GM23338 (cell line): Measurements from ENCODE around the gene PEA15. TPM values are rescaled to one million over a fixed set of nuclear protein-coding genes. Genes with fewer than 3 reads are reported as not detected.

Experiments
- ATAC-seq: fragments of 200-7000 bp; cut with Tn5 transposase; 3 replicates; pipeline ENCODE4 v1.9.1; 2020
- DNase-seq: peaks from one replicate; pipeline ENCODE4 v3.0.0-alpha.2; 2015; ENCODE audit warnings: low spot score
- H2AFZ ChIP-seq: fragments of 200-600 bp; sonication (generic); 2 replicates; pipeline ENCODE4 v1.8.0; 2016; ENCODE audit warnings: antibody characterized with exemption, mild to moderate bottlenecking, moderate library complexity
- H3F3A ChIP-seq: fragments of 200-600 bp; sonication (generic); replicated peaks from 2 replicates; pipeline ENCODE4 v1.8.0; 2017; ENCODE audit warnings: antibody characterized with exemption, mixed run types, low read depth
- H3K27ac ChIP-seq: fragments of 200-600 bp; sonication (generic); 2 replicates; pipeline ENCODE4 v1.6.1; 2016; ENCODE audit warnings: low read depth
- H3K27me3 ChIP-seq: fragments of 200-600 bp; sonication (generic); 2 replicates; pipeline ENCODE4 v1.8.0; 2016; ENCODE audit warnings: mild to moderate bottlenecking, mixed run types, moderate library complexity; ENCODE audit not compliant: insufficient read depth
- H3K36me3 ChIP-seq: fragments of 200-600 bp; sonication (generic); 2 replicates; pipeline ENCODE4 v1.8.0; 2016; ENCODE audit warnings: mild to moderate bottlenecking; ENCODE audit not compliant: insufficient read depth
- H3K4me1 ChIP-seq: fragments of 200-600 bp; sonication (generic); 2 replicates; pipeline ENCODE4 v1.8.0; 2016; ENCODE audit warnings: mild to moderate bottlenecking, moderate library complexity; ENCODE audit not compliant: insufficient read depth
- H3K4me2 ChIP-seq: fragments of 200-600 bp; sonication (generic); 2 replicates; pipeline ENCODE4 v1.7.1; 2017; ENCODE audit warnings: mixed run types
- H3K4me3 ChIP-seq: fragments of 200-600 bp; sonication (generic); 2 replicates; pipeline ENCODE4 v1.6.1; 2016; ENCODE audit warnings: mixed run types
- H3K79me2 ChIP-seq: fragments of 200-600 bp; sonication (generic); replicated peaks from 2 replicates; pipeline ENCODE4 v1.8.0; 2017; ENCODE audit warnings: mild to moderate bottlenecking; ENCODE audit not compliant: insufficient read depth
- H3K9me2 ChIP-seq: fragments of 200-600 bp; sonication (generic); 2 replicates; pipeline ENCODE4 v1.8.0; 2017; ENCODE audit not compliant: insufficient read depth
- H4K20me1 ChIP-seq: fragments of 200-600 bp; sonication (generic); replicated peaks from 2 replicates; pipeline ENCODE4 v1.8.0; 2017; ENCODE audit warnings: mild to moderate bottlenecking; ENCODE audit not compliant: insufficient read depth
- H3K27ac Mint-ChIP-seq: 2 replicates; pipeline ENCODE4 v1.8.0; 2020; ENCODE audit warnings: inconsistent platforms, mild to moderate bottlenecking, moderate library complexity, mixed read lengths
- H3K27me3 Mint-ChIP-seq: 3 replicates; pipeline ENCODE4 v1.8.0; 2022; ENCODE audit warnings: low read depth, mild to moderate bottlenecking, moderate library complexity, mixed read lengths, inconsistent platforms; ENCODE audit not compliant: insufficient read depth, poor library complexity
- H3K36me3 Mint-ChIP-seq: 3 replicates; pipeline ENCODE4 v1.8.0; 2021; ENCODE audit warnings: low read depth, mild to moderate bottlenecking, inconsistent platforms, moderate library complexity, mixed read lengths
- H3K4me1 Mint-ChIP-seq: 3 replicates; pipeline ENCODE4 v1.8.0; 2020; ENCODE audit warnings: mild to moderate bottlenecking, inconsistent platforms, mixed read lengths
- H3K4me3 Mint-ChIP-seq: 3 replicates; pipeline ENCODE4 v1.8.0; 2021; ENCODE audit warnings: moderate library complexity, mild to moderate bottlenecking, inconsistent platforms, mixed read lengths
- H3K9me3 Mint-ChIP-seq: 3 replicates; pipeline ENCODE4 v1.8.0; 2020; ENCODE audit warnings: moderate library complexity, mild to moderate bottlenecking, inconsistent platforms, mixed read lengths
- CREB1 ChIP-seq: fragments of 250-450 bp; sonication (Bioruptor Pico); IDR thresholded peaks from 2 replicates; pipeline ENCODE4 v1.5.0; 2020; ENCODE audit warnings: low read depth, mild to moderate bottlenecking, moderate library complexity
- CTCF ChIP-seq, 2 experiments: fragments of 200-600 bp in 1 of 2; sonication (generic) in 1 of 2; conservative IDR thresholded peaks; 2 replicates each; pipeline versions ENCODE4 v1.5.1 to v1.6.1; 2016 to 2017; ENCODE audit warnings: antibody characterized with exemption in 2 of 2, low read depth in 2 of 2, mild to moderate bottlenecking in 2 of 2, moderate library complexity in 1 of 2
- ETS1 ChIP-seq: IDR thresholded peaks from 2 replicates; pipeline ENCODE4 v1.6.1; 2016; ENCODE audit warnings: antibody characterized with exemption
- JUNB ChIP-seq: IDR thresholded peaks from one replicate; pipeline ENCODE4 v1.6.1; 2016; ENCODE audit warnings: antibody characterized with exemption; ENCODE audit not compliant: unreplicated experiment
- NANOG ChIP-seq: IDR thresholded peaks from 2 replicates; pipeline ENCODE4 v1.6.1; 2016; ENCODE audit warnings: antibody characterized with exemption, borderline replicate concordance
- POLR2AphosphoS5 ChIP-seq: IDR thresholded peaks from 2 replicates; pipeline ENCODE4 v1.6.1; 2016; ENCODE audit warnings: antibody characterized with exemption, low read depth
- REST ChIP-seq: IDR thresholded peaks from one replicate; pipeline ENCODE4 v1.6.1; 2018; ENCODE audit warnings: antibody characterized with exemption; ENCODE audit not compliant: unreplicated experiment
- ZNF114 ChIP-seq: fragments of 250-450 bp; sonication (Bioruptor Pico); IDR thresholded peaks from 2 replicates; pipeline ENCODE4 v1.5.0; 2020; ENCODE audit warnings: mild to moderate bottlenecking, moderate library complexity
- ZNF462 ChIP-seq: fragments of 250-450 bp; sonication (Bioruptor Pico); IDR thresholded peaks from 2 replicates; pipeline ENCODE4 v1.5.0; 2020; ENCODE audit warnings: mild to moderate bottlenecking, moderate library complexity
- polyA plus RNA-seq: library from polyadenylated mRNA; unstranded; fragments of >200 nt; fragmentation: Nextera tagmentation; extraction: Ambion mirVana; gene quantifications from 2 replicates; pipeline ENCODE4 v1.2.1, GENCODE V29; 2016
- total RNA-seq: library from RNA; depleted of rRNA; stranded (reverse); fragments of >200 nt; shearing (Covaris generic); gene quantifications from 2 replicates; pipeline ENCODE4 v1.2.3, GENCODE V29; 2014

The PEA15 gene
- total and polyA plus RNA-seq, 2 experiments from 2014 or later, result 60.3 to 80.8 TPM

- no peak for TF ChIP-seq ZNF462
- TF ChIP-seq ETS1, result no peak
- TF ChIP-seq REST, result no peak
Observed at GRCh38 chr1:160186246-160186645, 18.9 kb upstream of the PEA15 start (continued).

- peaks cover 20% of the 10 kb centered on the region for H3K4me1 ChIP-seq
- H3K27me3 Mint-ChIP-seq, result peaks cover 2% of the 10 kb centered on the region
- H3K4me2 ChIP-seq, result no peak overlapping the region
- H3K9me3 Mint-ChIP-seq, result no peaks in the 10 kb centered on the region
- no peak overlapping the region for H3K4me3 Mint-ChIP-seq
- no peaks in the 10 kb centered on the region for H3K27me3 ChIP-seq
- no peaks in the 10 kb centered on the region; the same call in 2 of the 3 replicates for H3K36me3 Mint-ChIP-seq
- no peaks in the 10 kb centered on the region for H3K36me3 ChIP-seq
- H3F3A ChIP-seq, result no peaks in the 10 kb centered on the region
- H3K9me2 ChIP-seq, result peaks cover 9% of the 10 kb centered on the region
- H4K20me1 ChIP-seq, result no peaks in the 10 kb centered on the region
- H2AFZ ChIP-seq, result no peak overlapping the region
- H3K79me2 ChIP-seq, result no peaks in the 10 kb centered on the region
- H3K4me3 ChIP-seq, result no peak overlapping the region
- H3K4me1 Mint-ChIP-seq, result peaks cover 13% of the 10 kb centered on the region
- no peak overlapping the region for H3K27ac Mint-ChIP-seq
- no peak for ATAC-seq
- no peak for DNase-seq
- H3K27ac ChIP-seq, result no peak overlapping the region; the same call in 1 of the 2 replicates
- TF ChIP-seq REST, result no peak
- TF ChIP-seq POLR2AphosphoS5, result no peak
- no peak for TF ChIP-seq NANOG
- TF ChIP-seq JUNB, result no peak
- no peak for TF ChIP-seq CREB1
- TF ChIP-seq CTCF (conservative IDR thresholded peaks at IDR 0.05; ENCODE audit: low read depth in 2 of 2), result no peak
- TF ChIP-seq ZNF114 (CRISPR knock-in tag), result no peak
Observed at GRCh38 chr1:160186729-160187128, 18.5 kb upstream of the PEA15 start.
